MCF 10A (cell line): ENCODE results near the gene ANGEL1. TPM values are rescaled to one million over a fixed set of nuclear protein-coding genes. Genes with fewer than 3 reads are reported as not detected.

Source experiments
- BruUV-seq: library from RNA; stranded (reverse); fragments of 400-500 nt; replicated peaks from 2 replicates; lab custom pipeline; 2021; lab: Mats Ljungman, UMichigan
- CTCF ChIA-PET: fragments of 300-600 bp; sonication (Branson Sonifier 250); formaldehyde crosslinking; extraction: SDS; loops from one replicate; lab custom pipeline; 2021; ENCODE audit warnings: antibody characterized with exemption, inconsistent platforms; lab: Yijun Ruan, JAX
- POLR2A ChIA-PET: fragments of 300-600, 350-650 bp; sonication (Branson Sonifier 250); formaldehyde crosslinking; extraction: SDS; loops from one replicate; lab custom pipeline; 2020; ENCODE audit warnings: antibody characterized with exemption, inconsistent platforms; lab: Yijun Ruan, JAX
- DNase-seq: peaks from one replicate; pipeline ENCODE4 v3.0.0-alpha.2; 2018; ENCODE audit not compliant: unreplicated experiment
- H3K27ac Mint-ChIP-seq: one replicate; pipeline ENCODE4 v1.8.0; 2022; ENCODE audit warnings: mild to moderate bottlenecking, low read depth, mixed read lengths; ENCODE audit not compliant: unreplicated experiment
- H3K27me3 Mint-ChIP-seq: one replicate; pipeline ENCODE4 v1.8.0; 2022; ENCODE audit warnings: mixed read lengths; ENCODE audit not compliant: insufficient read depth, unreplicated experiment
- H3K36me3 Mint-ChIP-seq: one replicate; pipeline ENCODE4 v1.8.0; 2022; ENCODE audit warnings: mild to moderate bottlenecking, moderate library complexity, mixed read lengths; ENCODE audit not compliant: insufficient read depth, unreplicated experiment
- H3K4me1 Mint-ChIP-seq: one replicate; pipeline ENCODE4 v1.8.0; 2022; ENCODE audit warnings: mixed read lengths; ENCODE audit not compliant: insufficient read depth, unreplicated experiment
- H3K4me3 Mint-ChIP-seq: one replicate; pipeline ENCODE4 v1.8.0; 2022; ENCODE audit warnings: mild to moderate bottlenecking, moderate library complexity, mixed read lengths; ENCODE audit not compliant: unreplicated experiment
- H3K9me3 Mint-ChIP-seq: one replicate; pipeline ENCODE4 v1.8.0; 2022; ENCODE audit warnings: mixed read lengths; ENCODE audit not compliant: unreplicated experiment
- CTCF ChIP-seq: fragments of 200-600 bp; IDR thresholded peaks from one replicate; pipeline ENCODE4 v1.8.0; 2022; ENCODE audit warnings: antibody characterized with exemption, mild to moderate bottlenecking; ENCODE audit not compliant: unreplicated experiment
- intact Hi-C: fragments of 100-400 bp; cut with micrococcal nuclease; formaldehyde crosslinking; loops from 2 replicates; pipeline ENCODE4 v1.14.1; 2022
- total RNA-seq: library from RNA; stranded (reverse); gene quantifications from 2 replicates; pipeline ENCODE4 v1.2.3, GENCODE V29; 2022

ANGEL1 gene
- total RNA-seq, 1 experiment from 2014 or later, result 21.3 TPM

- no peak overlapping the region for H3K27ac Mint-ChIP-seq
- H3K36me3 Mint-ChIP-seq, result peaks cover 5% of the 10 kb centered on the region
- no peaks in the 10 kb centered on the region for H3K27me3 Mint-ChIP-seq
- H3K4me1 Mint-ChIP-seq, result no peaks in the 10 kb centered on the region
- no peak for TF ChIP-seq CTCF
- no peak overlapping the region for H3K4me3 Mint-ChIP-seq
- ChIA-PET POLR2A (interaction anchor here (0.6 to 1.0 kb wide), 2 partner anchors 61 to 112 kb away, joined by 3 read pairs; no protein-coding TSS in a partner anchor), CTCF (interaction anchor here (0.9 to 1.2 kb wide), 4 partner anchors 40 to 73 kb away, joined by 3 to 4 read pairs (median 3); no protein-coding TSS in a partner anchor)
- no peaks in the 10 kb centered on the region for H3K9me3 Mint-ChIP-seq
- no peak for DNase-seq
- BruUV-seq, result no TSS peak
- intact Hi-C loops, result no loop called here
Observed at GRCh38 chr14:76771437-76771980, 41.2 kb downstream of the ANGEL1 start.

GRCh38 chr14:76770521-76771436 lies 41.9 kb downstream of the ANGEL1 start:
- no TSS peak for BruUV-seq
- ChIA-PET CTCF (interaction anchor here (0.9 to 1.2 kb wide), 4 partner anchors 41 to 74 kb away, joined by 3 to 4 read pairs (median 3); no protein-coding TSS in a partner anchor), POLR2A (interaction anchor here (0.6 kb wide), 1 partner anchor 113 kb away, joined by 3 read pairs; no protein-coding TSS in a partner anchor)
- intact Hi-C loops, result no loop called here
- no peak overlapping the region for H3K4me3 Mint-ChIP-seq
- TF ChIP-seq CTCF, result no peak
- DNase-seq, result no peak
- H3K27ac Mint-ChIP-seq, result no peak overlapping the region
- H3K4me1 Mint-ChIP-seq, result no peaks in the 10 kb centered on the region
- H3K36me3 Mint-ChIP-seq, result peaks cover 5% of the 10 kb centered on the region
- H3K27me3 Mint-ChIP-seq, result no peaks in the 10 kb centered on the region
- no peaks in the 10 kb centered on the region for H3K9me3 Mint-ChIP-seq

GRCh38 chr14:76769636-76770292 lies 42.9 kb downstream of the ANGEL1 start:
- peaks cover 5% of the 10 kb centered on the region for H3K36me3 Mint-ChIP-seq
- H3K9me3 Mint-ChIP-seq, result no peaks in the 10 kb centered on the region

More at GRCh38 chr14:76769636-76770292, 42.9 kb downstream of the ANGEL1 start:
- Mint-ChIP-seq H3K4me1 (no peaks in the 10 kb centered on the region), H3K27me3 (no peaks in the 10 kb centered on the region), H3K4me3 (no peak overlapping the region), H3K27ac (no peak overlapping the region)
- ChIA-PET POLR2A (no interaction called here), CTCF (interaction anchor here (0.6 to 0.8 kb wide), 2 partner anchors 56 to 124 kb away, joined by 3 to 4 read pairs; no protein-coding TSS in a partner anchor)
- intact Hi-C loops, result no loop called here
- no TSS peak for BruUV-seq
- no peak for TF ChIP-seq CTCF
- no peak for DNase-seq
